Activated naive CD8-positive, alpha-beta T cell treated with anti-CD3 and anti-CD28 coated beads, Interleukin-2, amount 50 U/mL, for 16 hours (primary cell): ENCODE results near the gene RGS11.
"Not testable (repeated sequence)": the region's sequence is repeated elsewhere in the genome, so short reads cannot be mapped to it uniquely, and the experiment has no call there.

ENCODE experiments used
- DNase-seq: peaks from one replicate; pipeline ENCODE4 v3.0.0-alpha.2; 2020; ENCODE audit warnings: low read depth, low spot score

The RGS11 gene

GRCh38 chr16:280552-280951 is 4.8 kb upstream of the RGS11 start, which contains the start of gene ARHGDIG:
ARHGDIG (plus strand) TSS chr16:280591; CDS start chr16:280681, 90 bp downstream.
- DNase-seq = no peak

- no peak for DNase-seq
Measured at GRCh38 chr16:280005-280460, 4.3 kb upstream of the RGS11 start.

- DNase-seq = no peak
Measured at GRCh38 chr16:279531-279930, 3.8 kb upstream of the RGS11 start.

- DNase-seq = no peak
Measured at GRCh38 chr16:278863-279366, 3.2 kb upstream of the RGS11 start.

- no peak for DNase-seq
Measured at GRCh38 chr16:276426-277077, 808 bp upstream of the RGS11 start.

- DNase-seq = no peak
Measured at GRCh38 chr16:275041-275641, 603 bp downstream of the RGS11 start.

GRCh38 chr16:273547-274421 is 2.0 kb downstream of the RGS11 start:
- no peak for DNase-seq

- no peak for DNase-seq
Measured at GRCh38 chr16:272633-273546, 2.9 kb downstream of the RGS11 start.

- DNase-seq = no peak
Measured at GRCh38 chr16:270381-271255, 5.1 kb downstream of the RGS11 start.

- no peak for DNase-seq
Measured at GRCh38 chr16:269061-269796, 6.5 kb downstream of the RGS11 start.

- DNase-seq = no peak
Measured at GRCh38 chr16:268141-269053, 7.3 kb downstream of the RGS11 start.

GRCh38 chr16:267562-267961 is 8.2 kb downstream of the RGS11 start:
- not testable (repeated sequence) for DNase-seq

GRCh38 chr16:266258-267164 is 9.2 kb downstream of the RGS11 start:
- DNase-seq = no peak

GRCh38 chr16:265711-266110 is 10.0 kb downstream of the RGS11 start:
- DNase-seq = no peak

- DNase-seq = no peak
Measured at GRCh38 chr16:265002-265529, 10.7 kb downstream of the RGS11 start.

GRCh38 chr16:264440-264951 is 11.2 kb downstream of the RGS11 start:
- DNase-seq = no peak

GRCh38 chr16:263944-264343 is 11.8 kb downstream of the RGS11 start:
- no peak for DNase-seq
